ENCODE data around the gene MAEA.
"Not testable (repeated sequence)": the region's sequence is repeated elsewhere in the genome, so short reads cannot be mapped to it uniquely, and the experiment has no call there.

The MAEA gene

GRCh38 chr4:1321486-1321885, 31.8 kb downstream of the MAEA start:
- WGBS (ENCODE audit: insufficient coverage), result 100% methylated on average over 11 of the region's 13 CpGs
- no peak overlapping the region for H3K4me3 ChIP-seq (ENCODE audit: control insufficient read depth in 1 of 7, extremely low read depth in 1 of 7, insufficient read depth in 4 of 7, low read depth in 2 of 7, low read length in 6 of 7)
- no peaks in the 10 kb centered on the region for H3K9me3 ChIP-seq (ENCODE audit: control extremely low read depth in 1 of 5, control insufficient read depth in 4 of 5, insufficient read depth in 2 of 5, low read depth in 1 of 5, low read length in 4 of 5)
- peaks cover 2 to 86% (median 49%) of the 10 kb centered on the region in 4 experiments for H3K36me3 ChIP-seq (ENCODE audit: control insufficient read depth in 4 of 4, insufficient read depth in 4 of 4, low read length in 3 of 4)
- H3K27me3 ChIP-seq (replicated peaks in 2 of 5; ENCODE audit: control insufficient read depth in 4 of 5, insufficient read depth in 5 of 5, low read length in 4 of 5), result no peaks in the 10 kb centered on the region
- no peaks in the 10 kb centered on the region for H3K4me1 ChIP-seq (ENCODE audit: control extremely low read depth in 1 of 4, control insufficient read depth in 4 of 4, insufficient read depth in 4 of 4, low read length in 3 of 4)
- ChIA-PET POLR2A (no interaction called here), CTCF (no interaction called here)
- no peak overlapping the region for H3K27ac ChIP-seq (ENCODE audit: insufficient read depth in 1 of 2, low read depth in 1 of 2, low read length in 2 of 2, poor library complexity in 1 of 2, severe bottlenecking in 2 of 2)
- DNase-seq, result no peak

GRCh38 chr4:1321946-1322650, 32.4 kb downstream of the MAEA start:
- Histone ChIP-seq H3K4me3 (ENCODE audit: control insufficient read depth in 1 of 7, extremely low read depth in 1 of 7, insufficient read depth in 4 of 7, low read depth in 2 of 7, low read length in 6 of 7) (no peak overlapping the region), H3K27me3 (replicated peaks in 2 of 5; ENCODE audit: control insufficient read depth in 4 of 5, insufficient read depth in 5 of 5, low read length in 4 of 5) (no peaks in the 10 kb centered on the region), H3K4me1 (ENCODE audit: control extremely low read depth in 1 of 4, control insufficient read depth in 4 of 4, insufficient read depth in 4 of 4, low read length in 3 of 4) (no peaks in the 10 kb centered on the region), H3K27ac (ENCODE audit: insufficient read depth in 1 of 2, low read depth in 1 of 2, low read length in 2 of 2, poor library complexity in 1 of 2, severe bottlenecking in 2 of 2) (no peak overlapping the region), H3K9me3 (ENCODE audit: control extremely low read depth in 1 of 5, control insufficient read depth in 4 of 5, insufficient read depth in 2 of 5, low read depth in 1 of 5, low read length in 4 of 5) (no peaks in the 10 kb centered on the region), H3K36me3 (ENCODE audit: control insufficient read depth in 4 of 4, insufficient read depth in 4 of 4, low read length in 3 of 4) (peaks cover 2 to 87% (median 52%) of the 10 kb centered on the region in 4 experiments)
- ChIA-PET CTCF (no interaction called here), POLR2A (no interaction called here)
- DNase-seq, result no peak
- WGBS (ENCODE audit: insufficient coverage), result over 99% methylated on average over 14 of the region's 18 CpGs

GRCh38 chr4:1323280-1323634, 33.6 kb downstream of the MAEA start:
- no peak overlapping the region for H3K27ac ChIP-seq (ENCODE audit: insufficient read depth in 1 of 2, low read depth in 1 of 2, low read length in 2 of 2, poor library complexity in 1 of 2, severe bottlenecking in 2 of 2)
- WGBS (ENCODE audit: insufficient coverage), result 99% methylated on average over 8 of the region's 8 CpGs
- POLR2A ChIA-PET, result no interaction called here
- H3K27me3 ChIP-seq (replicated peaks in 2 of 5; ENCODE audit: control insufficient read depth in 4 of 5, insufficient read depth in 5 of 5, low read length in 4 of 5), result no peaks in the 10 kb centered on the region
- DNase-seq, result no peak
- H3K36me3 ChIP-seq (ENCODE audit: control insufficient read depth in 4 of 4, insufficient read depth in 4 of 4, low read length in 3 of 4), result peaks cover under 1 to 86% (median 54%) of the 10 kb centered on the region in 4 experiments
- H3K9me3 ChIP-seq (ENCODE audit: control extremely low read depth in 1 of 5, control insufficient read depth in 4 of 5, insufficient read depth in 2 of 5, low read depth in 1 of 5, low read length in 4 of 5), result no peaks in the 10 kb centered on the region
- no peak overlapping the region for H3K4me3 ChIP-seq (ENCODE audit: control insufficient read depth in 1 of 7, extremely low read depth in 1 of 7, insufficient read depth in 4 of 7, low read depth in 2 of 7, low read length in 6 of 7)
- H3K4me1 ChIP-seq (ENCODE audit: control extremely low read depth in 1 of 4, control insufficient read depth in 4 of 4, insufficient read depth in 4 of 4, low read length in 3 of 4), result no peaks in the 10 kb centered on the region
- CTCF ChIA-PET, result no interaction called here

GRCh38 chr4:1323635-1324442, 34.1 kb downstream of the MAEA start:
- ChIA-PET POLR2A (no interaction called here), CTCF (no interaction called here)
- 100% methylated on average over 8 of the region's 11 CpGs for WGBS (ENCODE audit: insufficient coverage)
- H3K9me3 ChIP-seq (ENCODE audit: control extremely low read depth in 1 of 5, control insufficient read depth in 4 of 5, insufficient read depth in 2 of 5, low read depth in 1 of 5, low read length in 4 of 5), result no peaks in the 10 kb centered on the region
- DNase-seq, result no peak
- H3K27ac ChIP-seq (ENCODE audit: insufficient read depth in 1 of 2, low read depth in 1 of 2, low read length in 2 of 2, poor library complexity in 1 of 2, severe bottlenecking in 2 of 2), result no peak overlapping the region
- H3K4me3 ChIP-seq (ENCODE audit: control insufficient read depth in 1 of 7, extremely low read depth in 1 of 7, insufficient read depth in 4 of 7, low read depth in 2 of 7, low read length in 6 of 7), result no peak overlapping the region
- H3K36me3 ChIP-seq (ENCODE audit: control insufficient read depth in 4 of 4, insufficient read depth in 4 of 4, low read length in 3 of 4), result peaks cover 0 to 85% (median 52%) of the 10 kb centered on the region in 4 experiments
- no peaks in the 10 kb centered on the region for H3K27me3 ChIP-seq (replicated peaks in 2 of 5; ENCODE audit: control insufficient read depth in 4 of 5, insufficient read depth in 5 of 5, low read length in 4 of 5)
- no peaks in the 10 kb centered on the region for H3K4me1 ChIP-seq (ENCODE audit: control extremely low read depth in 1 of 4, control insufficient read depth in 4 of 4, insufficient read depth in 4 of 4, low read length in 3 of 4)

GRCh38 chr4:1324443-1325175, 34.9 kb downstream of the MAEA start:
- H3K9me3 ChIP-seq (ENCODE audit: control extremely low read depth in 1 of 5, control insufficient read depth in 4 of 5, insufficient read depth in 2 of 5, low read depth in 1 of 5, low read length in 4 of 5); H3K27ac ChIP-seq (ENCODE audit: insufficient read depth in 1 of 2, low read depth in 1 of 2, low read length in 2 of 2, poor library complexity in 1 of 2, severe bottlenecking in 2 of 2); CTCF ChIA-PET; H3K27me3 ChIP-seq (replicated peaks in 2 of 5; ENCODE audit: control insufficient read depth in 4 of 5, insufficient read depth in 5 of 5, low read length in 4 of 5); DNase-seq; H3K4me1 ChIP-seq (ENCODE audit: control extremely low read depth in 1 of 4, control insufficient read depth in 4 of 4, insufficient read depth in 4 of 4, low read length in 3 of 4); H3K4me3 ChIP-seq (ENCODE audit: control insufficient read depth in 1 of 7, extremely low read depth in 1 of 7, insufficient read depth in 4 of 7, low read depth in 2 of 7, low read length in 6 of 7); POLR2A ChIA-PET: not testable (repeated sequence)
- H3K36me3 ChIP-seq (ENCODE audit: control insufficient read depth in 4 of 4, insufficient read depth in 4 of 4, low read length in 3 of 4), result peaks cover 0 to 82% (median 53%) of the 10 kb centered on the region in 4 experiments
- WGBS (ENCODE audit: insufficient coverage), result 98% methylated on average over 20 of the region's 20 CpGs

GRCh38 chr4:1325176-1325480, 35.4 kb downstream of the MAEA start:
- ChIA-PET POLR2A (no interaction called here), CTCF (no interaction called here)
- H3K27me3 ChIP-seq (replicated peaks in 2 of 5; ENCODE audit: control insufficient read depth in 4 of 5, insufficient read depth in 5 of 5, low read length in 4 of 5), result no peaks in the 10 kb centered on the region
- peaks cover 0 to 80% (median 56%) of the 10 kb centered on the region in 4 experiments for H3K36me3 ChIP-seq (ENCODE audit: control insufficient read depth in 4 of 4, insufficient read depth in 4 of 4, low read length in 3 of 4)
- no peak overlapping the region for H3K4me3 ChIP-seq (ENCODE audit: control insufficient read depth in 1 of 7, extremely low read depth in 1 of 7, insufficient read depth in 4 of 7, low read depth in 2 of 7, low read length in 6 of 7)
- no peak for DNase-seq
- WGBS (ENCODE audit: insufficient coverage), result 94% methylated on average over 10 of the region's 11 CpGs
- H3K4me1 ChIP-seq (ENCODE audit: control extremely low read depth in 1 of 4, control insufficient read depth in 4 of 4, insufficient read depth in 4 of 4, low read length in 3 of 4), result no peaks in the 10 kb centered on the region
- no peak overlapping the region for H3K27ac ChIP-seq (ENCODE audit: insufficient read depth in 1 of 2, low read depth in 1 of 2, low read length in 2 of 2, poor library complexity in 1 of 2, severe bottlenecking in 2 of 2)
- H3K9me3 ChIP-seq (ENCODE audit: control extremely low read depth in 1 of 5, control insufficient read depth in 4 of 5, insufficient read depth in 2 of 5, low read depth in 1 of 5, low read length in 4 of 5), result no peaks in the 10 kb centered on the region
